Measurements from ENCODE around the gene ADAM23.

DNA sequence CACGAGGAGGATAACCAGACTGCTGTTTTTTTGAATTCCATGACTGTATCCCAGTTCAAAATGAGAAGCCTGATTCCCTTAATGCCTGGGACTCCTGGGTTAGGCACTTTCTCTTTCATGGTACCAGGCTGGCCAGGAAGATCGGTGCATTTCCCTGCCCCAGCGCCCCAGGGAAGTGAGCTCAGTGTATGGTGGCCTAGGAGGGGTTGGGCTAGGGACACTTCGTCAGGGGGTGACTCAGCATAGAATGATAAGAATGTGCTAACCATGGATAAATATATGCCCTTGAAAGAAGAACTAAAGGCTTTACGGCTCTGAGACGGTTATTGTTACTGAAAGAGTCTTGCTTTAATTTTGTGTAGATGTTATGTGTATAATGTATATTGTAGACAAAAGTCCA lies 171.5 kb downstream of the ADAM23 start:
- TF ChIP-seq, protein P1, sequence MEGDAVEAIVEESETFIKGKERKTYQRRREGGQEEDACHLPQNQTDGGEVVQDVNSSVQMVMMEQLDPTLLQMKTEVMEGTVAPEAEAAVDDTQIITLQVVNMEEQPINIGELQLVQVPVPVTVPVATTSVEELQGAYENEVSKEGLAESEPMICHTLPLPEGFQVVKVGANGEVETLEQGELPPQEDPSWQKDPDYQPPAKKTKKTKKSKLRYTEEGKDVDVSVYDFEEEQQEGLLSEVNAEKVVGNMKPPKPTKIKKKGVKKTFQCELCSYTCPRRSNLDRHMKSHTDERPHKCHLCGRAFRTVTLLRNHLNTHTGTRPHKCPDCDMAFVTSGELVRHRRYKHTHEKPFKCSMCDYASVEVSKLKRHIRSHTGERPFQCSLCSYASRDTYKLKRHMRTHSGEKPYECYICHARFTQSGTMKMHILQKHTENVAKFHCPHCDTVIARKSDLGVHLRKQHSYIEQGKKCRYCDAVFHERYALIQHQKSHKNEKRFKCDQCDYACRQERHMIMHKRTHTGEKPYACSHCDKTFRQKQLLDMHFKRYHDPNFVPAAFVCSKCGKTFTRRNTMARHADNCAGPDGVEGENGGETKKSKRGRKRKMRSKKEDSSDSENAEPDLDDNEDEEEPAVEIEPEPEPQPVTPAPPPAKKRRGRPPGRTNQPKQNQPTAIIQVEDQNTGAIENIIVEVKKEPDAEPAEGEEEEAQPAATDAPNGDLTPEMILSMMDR (IDR thresholded peaks at IDR 0.05), result no peak
- peak in 1 of 2 donors; percentile 10 for TF ChIP-seq POLR2A (IDR thresholded peaks at IDR 0.05)

Data from adrenal gland (tissue), 5 donors.